Measurements from ENCODE around the gene ARHGAP18.

Gene ARHGAP18

GRCh38 chr6:129601323-129601722, 108.7 kb downstream of the ARHGAP18 start:
- H3K4me3 ChIP-seq (ENCODE audit: low read depth, low read length) = no peak overlapping the region
- TF ChIP-seq CTCF (IDR thresholded peaks at IDR 0.05; ENCODE audit: borderline replicate concordance, insufficient read depth, low read depth, low read length) = no peak

GRCh38 chr6:129599467-129599866, 110.5 kb downstream of the ARHGAP18 start:
- TF ChIP-seq CTCF (IDR thresholded peaks at IDR 0.05; ENCODE audit: borderline replicate concordance, insufficient read depth, low read depth, low read length) = no peak
- H3K4me3 ChIP-seq (ENCODE audit: low read depth, low read length) = no peak overlapping the region

- peak; percentile 42; the same call in 1 of the 2 replicates for TF ChIP-seq CTCF (IDR thresholded peaks at IDR 0.05; ENCODE audit: borderline replicate concordance, insufficient read depth, low read depth, low read length)
Observed at GRCh38 chr6:129598244-129599187, 111.5 kb downstream of the ARHGAP18 start.

GRCh38 chr6:129597023-129597713, 112.8 kb downstream of the ARHGAP18 start:
- TF ChIP-seq CTCF (IDR thresholded peaks at IDR 0.05; ENCODE audit: borderline replicate concordance, insufficient read depth, low read depth, low read length) = no peak
- H3K4me3 ChIP-seq (ENCODE audit: low read depth, low read length) = no peak overlapping the region

More at GRCh38 chr6:129598244-129599187, 111.5 kb downstream of the ARHGAP18 start:
- H3K4me3 ChIP-seq (ENCODE audit: low read depth, low read length) = no peak overlapping the region

GRCh38 chr6:129596522-129596921, 113.5 kb downstream of the ARHGAP18 start:
- no peak for TF ChIP-seq CTCF (IDR thresholded peaks at IDR 0.05; ENCODE audit: borderline replicate concordance, insufficient read depth, low read depth, low read length)
- H3K4me3 ChIP-seq (ENCODE audit: low read depth, low read length) = no peak overlapping the region

- TF ChIP-seq CTCF (IDR thresholded peaks at IDR 0.05; ENCODE audit: borderline replicate concordance, insufficient read depth, low read depth, low read length) = no peak
- no peak overlapping the region for H3K4me3 ChIP-seq (ENCODE audit: low read depth, low read length)
Observed at GRCh38 chr6:129593233-129593564, 116.8 kb downstream of the ARHGAP18 start.
